ENCODE results near the gene SRBD1. TPM values are rescaled to one million over a fixed set of nuclear protein-coding genes. Genes with fewer than 3 reads are reported as not detected.

SRBD1 gene
- polyA plus RNA-seq, 3 donors, result 5.8 to 9.2 (median 7.0) TPM

- Histone ChIP-seq H3K36me3 (replicated peaks in 1 of 2; ENCODE audit: control insufficient read depth in 1 of 2, insufficient read depth in 2 of 2, low read length in 2 of 2) (peaks cover 2 to 19% of the 10 kb centered on the region in 2 donors), H3K4me3 (replicated peaks in 1 of 3; ENCODE audit: low read depth in 2 of 3, low read length in 3 of 3) (no peak overlapping the region), H3K9ac (ENCODE audit: insufficient read depth, low read length, poor library complexity, severe bottlenecking) (no peak overlapping the region), H3K27me3 (ENCODE audit: control insufficient read depth in 2 of 2, insufficient read depth in 2 of 2, low read length in 2 of 2) (no peaks in the 10 kb centered on the region), H3K27ac (ENCODE audit: low read depth in 1 of 2, low read length in 2 of 2) (no peak overlapping the region), H4K20me1 (ENCODE audit: insufficient read depth, low read length) (no peaks in the 10 kb centered on the region), H3K4me1 (ENCODE audit: control insufficient read depth in 1 of 2, insufficient read depth in 2 of 2, low read length in 2 of 2) (no peaks in the 10 kb centered on the region), H3K9me3 (replicated peaks in 1 of 2; ENCODE audit: control insufficient read depth in 1 of 2, insufficient read depth in 1 of 2, low read length in 2 of 2) (no peaks in the 10 kb centered on the region), H2AFZ (ENCODE audit: insufficient read depth, low read depth, low read length, poor library complexity, severe bottlenecking) (no peak overlapping the region), H3K4me2 (replicated peaks; ENCODE audit: extremely low read depth, low read length, poor library complexity, severe bottlenecking) (no peak overlapping the region), H3K79me2 (ENCODE audit: insufficient read depth, low read length) (no peaks in the 10 kb centered on the region)
- Mint-ChIP-seq H3K4me3 (no peak overlapping the region), H3K27ac (no peak overlapping the region), H3K36me3 (peaks cover 23 to 31% of the 10 kb centered on the region in 2 donors), H3K9me3 (no peaks in the 10 kb centered on the region), H3K4me1 (peaks cover 3% of the 10 kb centered on the region), H3K27me3 (ENCODE audit: low read depth in 3 of 3) (no peaks in the 10 kb centered on the region)
- TF ChIP-seq, protein P1, sequence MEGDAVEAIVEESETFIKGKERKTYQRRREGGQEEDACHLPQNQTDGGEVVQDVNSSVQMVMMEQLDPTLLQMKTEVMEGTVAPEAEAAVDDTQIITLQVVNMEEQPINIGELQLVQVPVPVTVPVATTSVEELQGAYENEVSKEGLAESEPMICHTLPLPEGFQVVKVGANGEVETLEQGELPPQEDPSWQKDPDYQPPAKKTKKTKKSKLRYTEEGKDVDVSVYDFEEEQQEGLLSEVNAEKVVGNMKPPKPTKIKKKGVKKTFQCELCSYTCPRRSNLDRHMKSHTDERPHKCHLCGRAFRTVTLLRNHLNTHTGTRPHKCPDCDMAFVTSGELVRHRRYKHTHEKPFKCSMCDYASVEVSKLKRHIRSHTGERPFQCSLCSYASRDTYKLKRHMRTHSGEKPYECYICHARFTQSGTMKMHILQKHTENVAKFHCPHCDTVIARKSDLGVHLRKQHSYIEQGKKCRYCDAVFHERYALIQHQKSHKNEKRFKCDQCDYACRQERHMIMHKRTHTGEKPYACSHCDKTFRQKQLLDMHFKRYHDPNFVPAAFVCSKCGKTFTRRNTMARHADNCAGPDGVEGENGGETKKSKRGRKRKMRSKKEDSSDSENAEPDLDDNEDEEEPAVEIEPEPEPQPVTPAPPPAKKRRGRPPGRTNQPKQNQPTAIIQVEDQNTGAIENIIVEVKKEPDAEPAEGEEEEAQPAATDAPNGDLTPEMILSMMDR (IDR thresholded peaks at IDR 0.05), result no peak
- WGBS (ENCODE audit: insufficient coverage), result no CpG with 5 or more reads among the region's 1 CpG
- DNase-seq, result no peak
- intact Hi-C loops (cut with micrococcal nuclease), result no loop called here
Observed at GRCh38 chr2:45397292-45397691, 213.8 kb downstream of the SRBD1 start.

- H3K9ac ChIP-seq (ENCODE audit: insufficient read depth, low read length, poor library complexity, severe bottlenecking), result no peak overlapping the region
- H3K79me2 ChIP-seq (ENCODE audit: insufficient read depth, low read length), result no peaks in the 10 kb centered on the region
- peaks cover 23 to 29% of the 10 kb centered on the region in 2 donors for H3K36me3 Mint-ChIP-seq
- H4K20me1 ChIP-seq (ENCODE audit: insufficient read depth, low read length), result no peaks in the 10 kb centered on the region
- peaks cover 3% of the 10 kb centered on the region for H3K4me1 Mint-ChIP-seq
- no peak overlapping the region for H3K4me3 Mint-ChIP-seq
- TF ChIP-seq, protein P1 (IDR thresholded peaks at IDR 0.05), result no peak
- H3K9me3 Mint-ChIP-seq, result no peaks in the 10 kb centered on the region
- no CpG with 5 or more reads among the region's 1 CpG for WGBS (ENCODE audit: insufficient coverage)
- H3K4me3 ChIP-seq (replicated peaks in 1 of 3; ENCODE audit: low read depth in 2 of 3, low read length in 3 of 3), result no peak overlapping the region
- no peak for DNase-seq
- no peak overlapping the region for H2AFZ ChIP-seq (ENCODE audit: insufficient read depth, low read depth, low read length, poor library complexity, severe bottlenecking)
- no peaks in the 10 kb centered on the region for H3K4me1 ChIP-seq (ENCODE audit: control insufficient read depth in 1 of 2, insufficient read depth in 2 of 2, low read length in 2 of 2)
- intact Hi-C loops (cut with micrococcal nuclease), result no loop called here
- no peak overlapping the region for H3K27ac ChIP-seq (ENCODE audit: low read depth in 1 of 2, low read length in 2 of 2)
- H3K27me3 Mint-ChIP-seq (ENCODE audit: low read depth in 3 of 3), result no peaks in the 10 kb centered on the region
- peaks cover 6 to 23% of the 10 kb centered on the region in 2 donors for H3K36me3 ChIP-seq (replicated peaks in 1 of 2; ENCODE audit: control insufficient read depth in 1 of 2, insufficient read depth in 2 of 2, low read length in 2 of 2)
- no peaks in the 10 kb centered on the region for H3K9me3 ChIP-seq (replicated peaks in 1 of 2; ENCODE audit: control insufficient read depth in 1 of 2, insufficient read depth in 1 of 2, low read length in 2 of 2)
- H3K27ac Mint-ChIP-seq, result no peak overlapping the region
- no peaks in the 10 kb centered on the region for H3K27me3 ChIP-seq (ENCODE audit: control insufficient read depth in 2 of 2, insufficient read depth in 2 of 2, low read length in 2 of 2)
- no peak overlapping the region for H3K4me2 ChIP-seq (replicated peaks; ENCODE audit: extremely low read depth, low read length, poor library complexity, severe bottlenecking)
Observed at GRCh38 chr2:45396671-45397070, 214.4 kb downstream of the SRBD1 start.
